NCI-H146 (cell line): ENCODE results near the gene BCL2L14.
"Not testable (repeated sequence)": the region's sequence is repeated elsewhere in the genome, so short reads cannot be mapped to it uniquely, and the experiment has no call there.

ENCODE experiments used
- DNase-seq: peaks from one replicate; lab custom pipeline; 2025; lab: John Stamatoyannopoulos, UW

Gene BCL2L14

DNA sequence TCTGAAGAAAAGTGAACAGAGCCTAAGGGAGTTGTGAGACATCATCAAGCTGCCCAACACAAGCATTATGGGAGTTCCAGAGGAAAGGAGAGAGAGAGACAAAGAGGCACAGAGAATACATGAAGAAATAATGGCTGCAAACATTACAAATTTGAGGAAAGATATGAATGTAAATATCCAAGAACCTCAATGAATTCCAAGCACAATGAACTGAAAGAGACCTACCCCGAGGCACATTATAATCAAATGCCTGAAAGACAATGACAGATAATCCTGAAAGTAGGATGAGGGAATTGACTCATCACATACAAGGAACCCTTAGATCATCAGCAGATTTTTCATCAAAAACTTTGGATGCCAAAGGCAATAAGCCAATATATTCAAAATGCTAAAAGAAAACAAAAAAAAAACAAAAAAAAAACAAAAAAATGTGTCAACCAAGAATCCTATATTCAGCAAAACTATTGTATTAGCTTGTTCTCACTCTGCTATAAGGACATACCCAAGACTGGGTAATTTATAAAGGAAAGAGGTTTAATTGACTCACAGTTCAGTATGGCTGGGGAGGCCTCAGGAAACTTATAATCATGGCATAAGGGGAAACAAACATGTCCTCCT lies 37.8 kb downstream of the BCL2L14 start:
- DNase-seq = no peak

DNA sequence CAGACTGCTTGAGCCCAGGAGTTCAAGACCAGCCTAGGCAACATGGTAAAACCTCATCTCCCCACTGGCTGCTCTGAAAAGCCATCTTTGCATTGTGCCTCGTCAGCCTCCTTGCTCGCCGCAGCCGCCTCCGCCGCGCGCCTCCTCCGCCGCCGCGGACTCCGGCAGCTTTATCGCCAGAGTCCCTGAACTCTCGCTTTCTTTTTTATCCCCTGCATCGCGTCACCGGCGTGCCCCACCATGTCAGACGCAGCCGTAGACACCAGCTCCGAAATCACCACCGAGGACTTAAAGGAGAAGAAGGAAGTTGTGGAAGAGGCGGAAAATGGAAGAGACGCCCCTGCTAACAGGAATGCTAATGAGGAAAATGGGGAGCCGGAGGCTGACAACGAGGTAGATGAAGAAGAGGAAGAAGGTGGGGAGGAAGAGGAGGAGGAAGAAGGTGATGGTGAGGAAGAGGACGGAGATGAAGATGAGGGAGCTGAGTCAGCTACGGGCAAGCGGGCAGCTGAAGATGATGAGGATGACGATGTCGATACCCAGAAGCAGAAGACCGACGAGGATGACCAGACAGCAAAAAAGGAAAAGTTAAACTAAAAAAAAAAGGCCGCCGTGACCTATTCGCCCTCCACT lies 40.3 kb downstream of the BCL2L14 start:
- DNase-seq = not testable (repeated sequence)

DNA sequence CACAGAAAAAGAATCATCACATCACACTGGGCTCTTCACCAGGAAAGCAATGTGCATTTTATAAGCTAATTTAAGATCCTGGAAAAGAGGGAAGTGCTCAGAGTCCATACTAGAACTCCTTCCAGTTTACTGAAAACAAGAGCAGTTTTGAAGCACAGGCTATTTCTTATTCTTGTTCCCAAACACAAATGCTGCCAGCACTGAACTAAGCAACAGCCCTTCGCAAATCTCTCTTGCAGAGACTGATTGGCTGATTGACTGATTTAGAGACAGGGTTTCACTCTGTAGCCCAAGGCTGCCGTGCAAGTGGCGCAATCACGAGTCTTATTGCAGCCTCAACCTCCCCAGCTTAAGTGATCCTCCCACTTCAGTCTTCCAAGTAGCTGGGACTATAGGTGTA lies 44.8 kb downstream of the BCL2L14 start:
- no peak for DNase-seq

DNA sequence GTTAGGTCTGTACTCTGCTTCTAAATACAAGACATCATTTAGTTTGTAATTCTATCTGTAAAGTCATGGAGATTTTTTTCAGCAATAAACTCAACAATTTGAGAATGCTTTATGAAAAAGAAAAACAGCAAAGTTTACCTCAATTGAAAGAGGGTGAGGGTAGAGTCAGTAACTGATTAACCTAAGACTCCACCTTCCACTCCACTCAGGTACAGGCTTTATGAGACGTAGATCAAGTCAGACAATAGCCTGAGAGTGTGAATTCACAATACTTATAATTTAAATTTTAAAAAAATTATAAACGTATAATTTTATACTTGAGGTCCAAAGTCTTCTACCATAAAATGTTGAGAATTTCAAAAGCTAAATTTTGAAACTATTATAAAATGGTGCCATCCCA lies 45.9 kb downstream of the BCL2L14 start:
- no peak for DNase-seq

DNA sequence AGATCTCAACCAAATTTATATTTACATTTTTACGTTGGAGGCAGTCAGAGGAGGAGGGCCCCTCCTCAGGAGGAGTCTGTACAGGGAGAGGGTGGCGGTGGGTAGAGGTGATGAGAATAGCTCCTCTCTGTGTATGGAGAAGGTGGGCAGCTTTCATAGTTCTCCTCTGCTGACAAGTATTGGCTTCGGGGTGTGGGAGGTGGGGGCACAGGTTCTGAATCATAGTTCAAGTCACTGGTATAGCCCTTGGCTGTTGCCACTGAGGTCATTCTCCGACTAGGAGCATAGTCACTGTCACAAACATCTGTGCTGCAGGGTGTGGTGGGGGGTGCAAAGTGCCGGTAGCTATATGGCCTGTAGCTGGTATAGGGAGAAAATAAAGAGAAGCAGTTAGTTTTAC lies 50.3 kb downstream of the BCL2L14 start:
- DNase-seq = no peak

DNA sequence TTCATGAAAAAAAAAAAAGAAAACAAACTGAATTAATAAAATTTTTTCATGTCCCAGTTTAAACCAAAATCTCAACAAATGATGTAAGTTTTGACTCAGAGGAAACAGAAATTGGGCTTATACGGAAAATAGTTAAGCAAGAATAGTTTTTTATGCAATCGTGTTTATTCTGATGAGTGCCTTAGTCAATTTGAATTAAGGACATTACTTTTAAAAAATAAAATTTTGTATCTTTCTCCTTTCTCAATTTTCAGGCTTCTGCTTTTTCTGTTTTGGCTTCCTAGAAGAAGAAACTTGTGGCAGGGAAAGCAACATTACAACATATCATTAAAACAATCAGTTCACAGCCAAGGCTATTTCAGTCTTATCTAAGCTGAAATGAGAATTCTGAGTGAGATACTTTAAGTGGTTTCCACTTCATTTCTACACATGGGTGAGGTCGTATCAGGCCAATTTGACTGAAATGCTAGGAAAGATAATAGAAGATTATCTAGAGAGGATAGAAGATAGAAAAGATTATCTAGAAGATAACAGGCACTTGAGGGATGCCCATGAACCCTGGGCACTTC lies 52.4 kb downstream of the BCL2L14 start:
- no peak for DNase-seq

DNA sequence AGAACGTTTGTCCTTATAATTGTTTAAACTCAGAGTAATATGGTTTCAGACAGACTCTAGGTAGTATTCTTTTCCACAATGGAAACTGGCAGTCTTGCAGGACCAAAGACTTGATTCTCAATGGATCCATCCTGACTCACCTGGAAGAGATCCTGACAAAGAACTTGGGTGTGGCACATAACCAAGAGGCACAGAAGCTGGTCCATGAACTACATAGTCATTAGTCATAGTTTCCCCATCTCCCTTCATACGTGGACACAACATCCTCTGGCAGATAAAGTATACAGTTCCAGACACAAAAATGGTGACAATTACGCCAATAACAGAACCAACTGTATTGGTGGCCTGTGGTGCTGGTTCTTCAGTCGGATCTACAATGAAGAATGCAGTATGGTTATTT lies 55.8 kb downstream of the BCL2L14 start:
- no peak for DNase-seq

DNA sequence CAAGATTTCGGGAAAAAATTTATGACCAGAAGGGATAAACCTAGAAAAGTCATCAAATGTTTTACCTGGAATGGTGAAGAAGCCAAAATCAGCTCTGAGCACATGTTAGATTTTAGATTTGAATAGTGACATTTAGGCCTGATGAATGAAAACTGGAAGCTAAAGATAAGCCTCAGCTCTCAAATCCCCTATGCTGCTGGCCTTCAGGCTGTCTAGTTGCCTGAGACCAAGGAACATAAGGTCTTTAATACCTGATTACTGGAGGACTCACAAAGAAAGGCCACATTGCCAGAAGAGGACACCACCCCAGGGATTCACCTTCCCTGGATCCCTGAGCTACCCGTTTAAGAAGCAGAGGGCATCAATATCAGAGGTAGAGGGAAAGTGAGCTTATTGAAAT lies 56.6 kb downstream of the BCL2L14 start:
- DNase-seq = no peak

DNA sequence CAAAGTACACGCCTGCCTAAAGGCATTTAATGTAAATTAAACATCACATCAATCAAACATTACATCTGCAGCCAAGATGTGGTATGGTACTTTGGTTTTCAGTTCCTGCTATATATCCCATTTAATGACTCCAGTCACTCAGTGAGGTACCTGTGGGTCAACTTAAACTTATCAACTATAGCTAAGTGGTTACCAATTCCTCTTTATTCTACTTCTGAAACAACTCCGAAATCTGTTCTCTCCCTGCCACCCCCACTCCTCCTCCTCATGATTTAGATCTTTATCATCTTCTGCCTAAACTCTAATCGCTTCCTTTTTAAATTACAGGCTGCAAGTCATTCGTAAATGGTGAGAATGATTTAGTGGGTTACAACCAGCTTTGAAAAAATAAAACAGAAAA lies 57.9 kb downstream of the BCL2L14 start:
- DNase-seq = no peak

DNA sequence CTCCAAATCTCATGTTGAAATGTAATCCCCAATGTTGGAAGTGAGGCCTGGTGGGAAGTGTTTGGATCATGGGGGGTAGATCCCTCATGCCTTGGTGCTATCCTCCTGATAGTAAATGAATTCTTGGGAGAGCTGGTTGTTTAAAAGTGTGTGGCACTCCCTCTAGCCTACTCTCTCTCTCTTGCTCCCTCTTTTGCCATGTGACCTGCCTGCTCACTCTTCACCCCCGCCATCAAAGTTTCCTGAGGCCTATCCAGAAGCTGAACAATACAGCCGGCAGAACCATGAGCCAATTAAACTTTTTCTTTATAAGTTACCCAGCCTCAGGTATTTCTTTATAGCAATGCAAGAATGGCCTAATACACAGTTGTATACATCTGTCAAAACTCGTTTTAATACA lies 62.5 kb downstream of the BCL2L14 start:
- no peak for DNase-seq

DNA sequence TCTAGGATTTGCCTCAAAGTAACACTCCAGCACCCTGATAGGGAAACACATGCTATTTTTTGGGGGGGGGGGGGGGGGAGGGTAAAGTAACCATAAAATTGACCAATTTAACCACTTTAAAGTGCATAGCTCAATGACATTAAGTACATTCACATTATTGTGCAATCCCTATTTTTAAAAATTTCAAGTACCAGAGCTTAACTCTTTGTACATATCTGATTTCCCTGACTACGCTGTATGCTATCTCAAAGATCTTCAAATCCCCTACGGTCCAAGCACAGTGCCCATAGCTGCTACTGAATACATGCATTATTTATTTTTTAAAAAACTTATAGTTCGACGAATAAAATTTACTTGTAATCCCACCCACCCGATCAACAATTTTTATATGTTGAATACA lies 63.0 kb downstream of the BCL2L14 start:
- no peak for DNase-seq

DNA sequence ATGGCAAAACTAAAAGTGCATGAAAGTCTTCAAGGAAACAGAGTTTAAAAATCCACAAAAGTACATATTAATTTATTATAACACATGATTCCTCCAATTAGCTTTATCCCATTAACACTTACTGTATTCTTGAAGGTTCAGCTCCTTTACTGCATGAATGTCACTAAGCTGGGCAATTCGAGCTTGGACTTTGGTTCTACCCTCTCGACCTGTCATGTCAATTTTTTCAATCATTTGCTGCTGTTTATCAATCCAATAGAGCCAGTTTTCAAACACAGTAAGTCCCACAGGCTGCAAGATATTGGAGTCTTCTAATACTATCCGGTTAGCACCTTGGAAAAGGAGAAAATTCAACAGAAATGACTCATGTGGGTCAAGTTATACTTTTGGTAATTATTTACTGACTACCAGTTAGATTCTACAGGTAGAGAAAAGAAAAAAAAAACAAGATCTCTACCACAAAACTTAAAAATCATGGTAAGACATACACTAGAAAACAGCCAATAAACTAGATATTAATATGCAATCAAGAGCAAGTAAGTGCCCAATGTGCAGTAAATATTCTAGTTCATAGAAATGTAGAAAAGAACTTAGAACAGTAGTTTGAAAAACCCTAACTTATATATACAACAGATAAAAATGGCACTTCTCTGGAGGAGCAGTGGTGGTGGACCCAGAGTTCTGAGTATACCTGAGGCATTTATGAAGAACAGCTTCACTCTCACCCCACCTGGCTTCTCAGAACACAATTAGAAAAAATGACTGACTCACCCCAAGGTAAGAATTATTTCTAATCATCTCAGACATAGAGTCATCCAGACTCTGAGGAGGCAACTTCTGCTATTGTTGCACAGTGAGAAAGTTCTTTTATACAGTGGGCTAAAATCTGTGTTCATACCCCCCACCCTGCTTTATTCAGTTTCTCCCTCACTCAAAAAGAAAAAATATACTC lies 67.7 kb downstream of the BCL2L14 start:
- no peak for DNase-seq

DNA sequence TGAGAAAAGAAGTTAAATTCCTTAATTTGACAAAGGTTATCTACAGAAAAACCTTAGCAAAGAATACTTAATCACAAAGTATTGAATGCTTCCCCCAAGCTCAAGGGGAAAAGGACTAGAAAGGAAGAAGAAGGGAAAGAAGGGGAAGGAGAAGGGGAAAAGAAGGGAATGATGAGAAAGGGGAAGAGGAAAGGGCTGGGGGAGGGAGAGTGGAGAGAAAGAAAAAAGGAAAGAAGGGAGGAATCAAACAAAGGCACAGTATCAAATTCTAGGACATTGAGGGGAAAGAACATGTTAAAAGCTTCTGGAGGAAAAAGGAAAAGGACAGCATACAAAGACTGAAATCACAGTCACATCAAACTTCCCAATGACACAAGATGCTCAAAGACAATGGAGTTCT lies 70.3 kb downstream of the BCL2L14 start:
- no peak for DNase-seq

DNA sequence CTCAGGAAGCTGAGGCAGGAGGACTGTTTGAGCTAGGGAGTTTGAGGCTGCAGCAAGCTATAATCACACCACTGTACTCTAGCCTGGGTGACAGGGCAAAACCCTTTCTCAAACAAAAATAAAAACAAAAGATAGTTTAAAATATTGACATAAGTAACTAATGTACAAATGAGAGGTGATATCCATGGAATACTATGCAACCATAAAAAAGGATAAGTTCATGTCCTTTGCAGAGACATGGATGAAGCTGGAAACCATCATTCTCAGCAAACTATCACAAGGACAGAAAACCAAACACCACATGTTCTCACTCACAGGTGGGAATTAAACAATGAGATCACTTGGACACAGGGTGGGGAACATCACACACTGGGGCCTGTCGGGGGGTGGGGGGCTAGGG lies 73.8 kb downstream of the BCL2L14 start:
- DNase-seq = not testable (repeated sequence)

DNA sequence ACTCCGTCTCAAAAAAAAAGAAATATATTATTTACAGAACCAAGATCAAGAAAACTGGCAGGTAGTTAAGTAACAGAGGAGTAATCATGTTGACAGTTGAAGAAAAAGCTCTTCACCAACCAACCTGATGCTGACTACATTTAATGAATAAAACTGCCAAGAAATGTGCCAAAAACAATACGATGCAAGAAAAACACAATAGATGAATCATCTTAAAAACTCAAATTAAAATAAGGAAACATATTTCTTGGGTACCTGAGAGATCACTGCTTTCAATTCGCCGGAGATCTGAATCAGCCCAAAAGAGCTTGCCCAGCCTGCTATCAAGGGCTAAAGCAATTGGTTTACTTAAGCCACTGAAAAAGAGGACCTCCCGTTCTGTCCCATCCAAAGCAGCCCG lies 76.4 kb downstream of the BCL2L14 start:
- no peak for DNase-seq
